GM12875 (cell line): Measurements from ENCODE around the gene TPST2.

Experiments
- H3K4me3 ChIP-seq: one replicate; pipeline ENCODE4 v1.5.1; 2011; ENCODE audit warnings: low read depth, low read length, control low read depth
- CTCF ChIP-seq: IDR thresholded peaks from 2 replicates; pipeline ENCODE4 v1.5.1; 2011; ENCODE audit warnings: low read depth, mild to moderate bottlenecking, control low read depth, inconsistent platforms, low read length, moderate library complexity, borderline replicate concordance; ENCODE audit not compliant: insufficient read depth

Gene TPST2

GRCh38 chr22:26549902-26550497 lies 39.9 kb downstream of the TPST2 start:
- no peak for TF ChIP-seq CTCF
- H3K4me3 ChIP-seq, result no peak overlapping the region

GRCh38 chr22:26548984-26549383 lies 40.9 kb downstream of the TPST2 start:
- no peak for TF ChIP-seq CTCF
- H3K4me3 ChIP-seq, result no peak overlapping the region

GRCh38 chr22:26548303-26548702 lies 41.6 kb downstream of the TPST2 start:
- TF ChIP-seq CTCF, result no peak

GRCh38 chr22:26547837-26548236 lies 42.1 kb downstream of the TPST2 start:
- H3K4me3 ChIP-seq, result no peak overlapping the region
- TF ChIP-seq CTCF, result no peak

More at GRCh38 chr22:26548303-26548702, 41.6 kb downstream of the TPST2 start:
- H3K4me3 ChIP-seq, result no peak overlapping the region

DNA sequence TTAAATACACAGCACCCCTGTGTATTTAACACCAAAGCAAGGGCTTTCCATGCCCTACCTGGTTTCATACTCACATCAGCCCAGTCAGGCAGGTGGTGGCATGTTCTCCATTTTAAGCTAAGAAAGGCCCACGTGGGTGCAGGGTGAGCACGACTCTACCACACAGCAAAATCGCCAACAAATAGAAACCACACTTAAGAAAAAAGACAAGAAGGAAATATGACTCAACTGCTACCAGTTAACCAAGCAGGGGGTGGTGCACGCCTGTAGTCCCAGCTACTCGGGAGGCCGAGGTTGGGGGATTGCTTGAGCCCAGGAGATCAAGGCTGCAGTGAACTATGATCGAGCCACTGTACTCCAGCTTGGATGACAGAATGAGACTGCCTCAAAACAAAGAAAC lies 42.5 kb downstream of the TPST2 start:
- no peak overlapping the region for H3K4me3 ChIP-seq
- no peak for TF ChIP-seq CTCF

- H3K4me3 ChIP-seq, result no peak overlapping the region
- TF ChIP-seq CTCF, result no peak
Observed at GRCh38 chr22:26546282-26546681, 43.6 kb downstream of the TPST2 start.

GRCh38 chr22:26545827-26546226 lies 44.1 kb downstream of the TPST2 start:
- no peak overlapping the region for H3K4me3 ChIP-seq
- no peak for TF ChIP-seq CTCF
